Measurements from ENCODE around the gene RCBTB1.
"Not testable (repeated sequence)": the region's sequence is repeated elsewhere in the genome, so short reads cannot be mapped to it uniquely, and the experiment has no call there.

Gene RCBTB1

DNA sequence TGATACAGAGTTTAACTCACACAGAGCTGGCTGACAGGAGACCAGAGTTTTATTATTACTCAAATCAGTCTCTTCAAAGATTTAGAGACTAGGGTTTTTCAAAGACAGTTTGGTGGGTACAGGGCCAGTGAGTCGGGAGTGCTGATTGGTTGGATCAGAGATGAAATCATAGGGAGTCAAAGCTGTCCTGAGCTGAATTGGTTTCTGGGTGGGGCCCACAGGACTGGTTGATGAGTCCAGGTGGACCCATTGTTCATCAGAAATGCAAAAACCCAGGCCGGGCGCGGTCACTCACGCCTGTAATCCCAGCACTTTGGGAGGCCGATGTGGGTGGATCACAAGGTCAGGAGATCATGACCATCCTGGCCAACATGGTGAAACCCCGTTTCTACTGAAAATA, 17.3 kb upstream of the RCBTB1 start:
- not testable (repeated sequence) for DNase-seq

DNA sequence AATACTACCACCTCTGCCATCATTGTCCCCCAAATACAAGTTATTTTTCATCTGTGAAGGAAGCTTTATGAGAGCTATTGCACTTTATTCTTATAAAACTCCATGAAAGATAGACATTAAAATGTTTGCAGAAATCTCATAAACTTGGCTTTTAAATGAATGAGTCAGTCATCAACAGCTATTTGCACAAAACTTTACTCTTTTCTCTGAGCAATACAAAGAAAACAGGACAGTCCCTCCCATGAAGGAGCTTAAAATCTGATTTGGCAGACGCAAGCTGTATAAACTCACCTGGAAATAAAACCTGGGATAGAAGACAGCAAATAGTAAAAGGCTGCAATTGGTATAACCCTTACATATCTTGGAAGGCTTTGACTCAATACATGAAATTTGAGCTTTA, 16.6 kb upstream of the RCBTB1 start:
- no peak for DNase-seq

DNA sequence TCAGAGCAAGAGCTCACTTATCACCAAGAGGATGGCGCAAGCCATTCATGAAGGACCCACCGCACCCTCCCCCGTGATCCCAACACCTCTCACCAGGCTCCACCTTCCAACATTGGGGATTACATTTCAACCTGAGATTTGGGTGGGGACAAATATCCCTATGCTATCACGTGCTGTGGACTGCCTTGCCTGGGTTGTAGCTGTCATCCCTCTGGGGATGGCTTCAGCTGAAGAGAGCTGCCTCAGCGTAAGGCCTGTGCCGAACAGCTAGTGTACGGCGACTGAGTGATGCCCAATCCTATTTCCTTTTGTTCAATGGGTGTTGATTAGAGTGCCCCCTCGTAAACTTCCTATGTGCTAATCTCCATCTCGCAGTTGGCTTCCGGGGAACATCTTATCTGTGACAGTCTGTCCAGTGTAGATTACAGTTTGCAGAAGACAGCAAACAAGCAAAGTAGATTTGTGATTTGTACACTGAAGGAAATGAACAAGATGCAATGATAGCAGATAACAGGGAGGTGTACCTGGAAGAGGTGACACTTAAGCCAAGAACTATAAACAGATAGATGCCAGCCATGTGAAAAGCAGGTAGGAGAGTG, 11.8 kb upstream of the RCBTB1 start:
- no peak for DNase-seq

DNA sequence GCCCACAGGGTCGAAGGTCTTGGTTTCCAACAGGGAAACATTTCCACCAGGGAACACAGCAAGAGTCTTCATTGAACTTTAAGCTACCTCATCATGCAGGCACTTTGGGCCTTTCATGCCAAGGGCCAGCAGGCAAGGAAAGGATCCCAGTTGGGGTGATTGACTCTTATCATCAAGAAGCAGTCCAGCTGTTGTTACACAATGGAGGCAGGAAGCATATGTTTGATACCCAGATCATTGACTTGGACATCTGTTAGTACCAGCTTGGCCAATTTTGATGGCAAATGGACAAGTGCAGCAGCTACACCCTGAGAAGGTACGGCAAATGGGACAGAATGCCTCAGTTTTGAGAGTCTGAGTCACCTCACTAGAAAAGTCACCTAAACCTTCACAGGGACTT, 10.9 kb upstream of the RCBTB1 start:
- no peak for DNase-seq

DNA sequence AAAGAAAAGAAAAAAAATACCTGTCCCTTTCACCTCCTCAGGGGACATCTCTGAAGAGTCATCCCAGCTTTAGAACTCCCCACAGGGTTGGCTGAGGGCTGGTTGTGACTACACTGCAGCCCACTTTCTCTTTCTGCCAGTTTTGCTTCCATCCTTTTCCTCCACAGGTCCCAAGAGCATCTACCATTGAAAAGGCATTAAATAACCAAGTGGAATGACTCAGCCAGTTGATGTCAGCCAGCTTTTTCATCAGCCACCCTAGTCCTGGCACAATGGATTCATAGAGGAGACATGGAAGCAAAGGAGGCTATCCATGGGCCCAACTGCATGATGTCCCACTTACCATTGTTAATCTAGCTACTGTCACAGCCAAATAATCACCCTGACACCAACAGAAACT, 9.2 kb upstream of the RCBTB1 start:
- DNase-seq = no peak

DNA sequence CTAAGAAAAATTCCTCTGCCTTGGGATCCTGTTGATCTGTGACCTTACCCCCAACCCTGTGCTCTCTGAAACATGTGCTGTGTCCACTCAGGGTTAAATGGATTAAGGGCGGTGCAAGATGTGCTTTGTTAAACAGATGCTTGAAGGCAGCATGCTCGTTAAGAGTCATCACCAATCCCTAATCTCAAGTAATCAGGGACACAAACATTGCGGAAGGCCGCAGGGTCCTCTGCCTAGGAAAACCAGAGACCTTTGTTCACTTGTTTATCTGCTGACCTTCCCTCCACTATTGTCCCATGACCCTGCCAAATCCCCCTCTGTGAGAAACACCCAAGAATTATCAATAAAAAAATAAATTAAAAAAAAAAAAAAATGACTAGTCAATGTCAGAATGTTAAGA, 8.5 kb upstream of the RCBTB1 start:
- DNase-seq = not testable (repeated sequence)

DNA sequence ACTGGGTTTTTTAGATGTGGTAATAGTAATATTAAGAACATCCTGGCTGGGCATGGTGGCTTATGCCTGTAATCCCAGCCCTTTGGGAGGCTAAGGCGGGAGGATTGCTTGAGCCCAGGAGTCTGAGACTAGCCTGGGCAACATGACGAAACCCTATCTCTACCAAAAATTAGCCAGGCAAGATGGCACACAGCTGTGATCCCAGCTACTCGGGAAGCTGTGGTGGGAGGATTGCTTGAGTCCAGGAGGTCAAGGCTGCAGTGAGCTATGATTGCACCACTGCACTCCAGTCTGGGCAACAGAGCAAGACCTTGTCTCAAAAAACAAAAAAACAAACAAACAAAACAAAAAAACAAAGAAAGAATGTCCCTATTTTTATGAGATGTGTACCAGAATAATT, 5.4 kb upstream of the RCBTB1 start:
- not testable (repeated sequence) for DNase-seq

DNA sequence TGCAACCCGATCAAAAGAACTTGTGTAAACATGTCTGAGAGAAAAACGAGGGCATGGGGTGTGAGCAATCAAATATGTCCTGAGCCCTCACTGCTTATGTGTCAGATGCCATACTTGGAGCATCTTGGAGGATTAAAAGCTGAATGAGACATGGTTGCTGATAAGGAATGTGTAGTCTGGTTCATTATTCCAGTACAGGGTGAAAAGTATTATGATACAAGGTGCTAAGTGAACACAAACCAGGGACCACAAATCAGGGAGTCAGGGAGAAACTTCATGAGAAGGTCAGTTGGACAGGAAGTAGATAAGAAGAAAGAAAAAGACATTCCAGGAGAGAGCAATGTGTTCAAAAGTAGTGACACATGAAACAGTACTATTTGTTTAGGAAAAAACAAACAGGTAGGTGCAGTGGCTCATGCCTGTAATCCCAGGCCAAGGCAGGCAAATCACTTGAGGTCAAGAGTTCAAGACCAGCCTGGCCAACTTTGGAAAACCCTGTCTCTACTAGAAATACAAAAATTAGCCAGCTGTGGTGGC, 2.0 kb upstream of the RCBTB1 start:
- DNase-seq = no peak

DNA sequence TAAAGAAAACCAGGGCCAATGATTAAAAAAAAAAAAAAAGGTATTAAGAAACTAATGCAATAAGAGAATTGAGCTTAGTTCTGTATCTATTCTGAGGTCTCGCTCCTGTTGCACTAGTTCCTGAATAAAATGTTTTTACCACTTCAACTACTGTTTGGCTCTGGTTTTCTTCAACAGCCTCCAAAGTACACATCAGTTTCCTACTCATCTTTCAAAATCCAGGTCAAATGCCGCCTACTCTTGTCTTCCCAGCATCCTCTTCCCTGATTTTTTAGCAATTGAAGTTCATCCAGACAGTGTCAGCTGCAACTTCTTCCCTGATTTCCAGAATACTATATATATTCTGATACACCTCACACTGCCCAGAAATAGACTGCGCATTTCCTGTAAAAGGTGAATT, 1.4 kb upstream of the RCBTB1 start:
- DNase-seq = no peak

DNA sequence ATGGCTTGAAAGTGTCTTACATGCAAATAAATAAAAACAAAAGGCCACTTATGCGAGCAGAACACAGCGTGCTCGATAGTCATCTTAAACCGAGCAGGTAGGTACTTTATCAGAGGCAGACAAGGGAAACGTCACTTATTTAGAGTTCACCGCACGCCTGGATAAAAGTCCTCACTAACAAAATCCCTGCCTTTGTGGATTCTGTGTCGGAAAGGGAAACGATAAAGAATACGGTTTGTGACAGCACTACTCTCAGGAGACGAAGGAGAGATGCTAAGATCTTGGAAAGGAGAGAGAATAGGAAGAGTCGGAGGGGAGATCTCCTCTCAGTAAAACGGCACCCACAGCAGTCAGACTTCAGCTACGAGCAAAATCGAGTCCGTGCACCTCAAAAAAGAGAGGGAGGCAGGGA, 581 bp downstream of the RCBTB1 start:
- no peak for DNase-seq

DNA sequence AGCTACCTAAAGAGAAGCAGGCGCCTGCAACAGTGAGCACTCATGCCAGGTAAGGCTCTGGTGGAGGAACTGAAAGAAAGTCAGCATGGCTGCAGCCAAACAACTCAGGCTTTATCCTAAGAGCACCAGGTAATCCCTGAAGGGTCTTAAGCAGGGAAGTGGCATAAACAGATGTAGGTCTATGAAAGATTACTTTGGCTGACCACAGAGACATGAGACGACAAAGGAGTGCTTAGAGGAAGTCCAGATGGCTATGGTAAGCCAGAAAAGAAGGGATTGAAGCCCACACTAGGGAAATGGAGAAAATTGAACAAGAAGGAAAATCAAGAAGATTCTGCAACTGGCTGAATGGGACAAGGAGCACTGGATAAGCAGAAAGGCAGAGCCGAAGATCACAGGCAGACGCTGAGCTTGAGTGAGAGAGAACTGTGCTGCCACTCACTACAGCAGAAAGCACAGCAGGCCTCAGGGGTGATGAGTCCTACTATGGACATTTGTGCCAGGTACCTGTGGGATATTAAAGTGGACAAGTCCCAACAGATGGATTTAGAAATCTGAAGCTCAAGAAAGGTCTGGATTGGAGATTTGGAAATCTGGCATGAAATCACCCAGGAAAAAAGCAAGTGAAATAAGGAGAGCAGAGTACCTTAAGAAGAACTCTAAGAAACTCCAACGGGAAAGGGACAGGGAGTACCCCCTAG, 4.2 kb downstream of the RCBTB1 start:
- no peak for DNase-seq

DNA sequence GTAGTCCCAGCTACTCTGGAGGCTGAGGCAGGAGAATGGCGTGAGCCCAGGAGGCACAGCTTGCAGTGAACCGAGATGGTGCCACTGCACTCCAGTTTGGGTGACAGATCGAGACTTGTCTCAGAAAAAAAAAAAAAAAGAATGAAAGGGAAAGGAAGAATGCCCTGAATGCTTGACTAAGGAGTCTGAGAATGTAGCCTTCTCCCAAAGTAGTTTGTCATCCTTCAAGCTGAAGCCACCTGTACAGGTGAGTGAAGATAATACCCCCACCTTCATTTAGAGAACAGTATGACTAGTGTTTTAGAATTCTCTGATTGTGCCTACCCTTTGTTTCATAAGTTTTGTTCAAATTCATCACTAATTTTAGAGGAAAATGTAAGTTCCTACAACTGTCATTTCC, 5.9 kb downstream of the RCBTB1 start:
- DNase-seq = no peak

DNA sequence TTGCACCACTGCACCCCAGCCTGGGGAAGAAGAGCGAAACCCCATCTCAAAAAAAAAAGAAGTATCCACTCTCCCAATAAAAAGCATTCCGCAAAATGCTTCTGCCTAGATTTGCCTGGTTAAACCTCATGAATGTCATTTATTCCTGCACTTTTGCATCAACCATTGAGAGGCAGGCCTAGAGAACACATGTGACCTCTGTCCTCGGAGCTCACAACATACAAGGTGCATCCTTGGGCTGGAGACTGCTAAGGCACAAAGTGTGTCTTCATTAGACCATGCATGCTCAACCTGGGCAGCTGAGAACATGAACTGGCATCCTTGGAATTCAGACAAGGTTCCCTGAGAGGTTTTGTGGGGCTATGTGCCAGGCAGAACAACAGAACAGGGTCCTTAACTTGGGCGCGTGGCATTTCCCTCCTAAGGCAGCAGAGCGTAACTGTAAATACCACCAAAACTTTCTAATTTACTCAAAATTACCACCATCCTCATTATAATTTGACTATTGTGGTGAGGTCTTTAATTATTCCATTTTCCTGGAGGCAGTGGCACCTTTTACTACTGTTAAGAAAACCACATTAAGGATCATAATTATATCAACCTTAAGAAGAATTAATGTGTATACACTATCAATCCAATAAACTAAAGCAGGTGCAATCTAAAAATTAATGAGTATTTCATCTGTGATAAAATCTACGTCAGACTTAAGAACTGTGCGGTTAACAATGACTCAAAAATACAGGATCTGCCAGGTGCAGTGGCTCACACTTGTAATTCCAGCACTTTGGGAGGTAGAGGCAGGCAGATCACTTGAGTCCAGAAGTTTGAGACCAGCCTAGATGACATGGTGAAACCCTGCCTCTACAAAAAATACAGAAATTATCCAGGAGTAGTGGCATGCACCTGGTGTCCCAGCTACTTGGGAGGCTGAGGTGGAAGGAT, 13.8 kb downstream of the RCBTB1 start:
- DNase-seq = no peak

DNA sequence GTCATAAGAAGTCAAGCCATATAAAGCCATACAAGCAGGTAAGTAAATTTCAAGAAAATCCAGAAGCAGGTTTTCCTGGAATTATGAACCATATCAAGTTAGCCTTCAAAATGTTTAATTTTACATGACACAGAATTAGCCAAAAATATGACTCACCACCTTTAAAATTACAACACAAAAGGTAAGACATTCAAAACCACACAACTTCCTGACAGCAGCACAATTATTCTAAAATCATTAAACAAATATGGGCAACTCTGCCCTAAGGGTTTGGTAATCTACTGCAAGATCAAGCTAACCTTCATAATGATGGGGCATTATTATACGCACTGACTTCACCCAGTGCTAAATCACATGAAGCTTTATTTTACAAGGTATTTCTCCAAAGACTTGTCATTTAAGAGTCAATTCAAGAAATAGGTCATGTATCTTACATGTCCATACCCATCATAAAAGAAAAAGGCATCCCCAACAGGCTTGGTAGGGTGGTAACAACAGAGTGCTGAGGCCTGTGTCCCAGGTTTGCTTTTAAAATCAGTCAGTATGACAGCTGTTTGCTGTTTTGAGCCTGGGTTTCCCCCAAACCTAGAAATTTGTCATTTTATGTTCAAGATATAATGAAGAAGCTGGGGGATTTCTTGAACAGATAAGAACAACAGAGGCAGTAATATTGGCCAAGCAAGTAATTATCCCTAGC, 15.2 kb downstream of the RCBTB1 start:
- DNase-seq = no peak

DNA sequence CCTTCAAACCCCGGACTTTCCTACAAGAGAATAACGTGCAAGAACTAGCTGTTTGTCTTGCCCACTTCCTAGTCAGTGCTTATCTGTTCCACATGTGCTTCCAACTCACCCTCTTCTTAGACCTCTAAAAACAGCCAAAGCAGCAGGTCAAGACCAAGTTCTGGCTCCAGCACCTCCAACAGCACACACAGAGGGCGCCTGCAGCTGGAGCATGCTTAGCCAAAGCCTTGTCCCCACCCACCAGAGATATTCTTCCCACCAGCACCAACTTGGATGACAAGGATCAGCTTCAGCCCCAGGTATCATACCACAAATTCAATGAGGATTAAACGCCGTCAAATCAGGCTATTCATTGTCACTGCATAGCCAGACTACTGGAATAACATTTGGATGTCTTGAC, 17.9 kb downstream of the RCBTB1 start:
- no peak for DNase-seq

DNA sequence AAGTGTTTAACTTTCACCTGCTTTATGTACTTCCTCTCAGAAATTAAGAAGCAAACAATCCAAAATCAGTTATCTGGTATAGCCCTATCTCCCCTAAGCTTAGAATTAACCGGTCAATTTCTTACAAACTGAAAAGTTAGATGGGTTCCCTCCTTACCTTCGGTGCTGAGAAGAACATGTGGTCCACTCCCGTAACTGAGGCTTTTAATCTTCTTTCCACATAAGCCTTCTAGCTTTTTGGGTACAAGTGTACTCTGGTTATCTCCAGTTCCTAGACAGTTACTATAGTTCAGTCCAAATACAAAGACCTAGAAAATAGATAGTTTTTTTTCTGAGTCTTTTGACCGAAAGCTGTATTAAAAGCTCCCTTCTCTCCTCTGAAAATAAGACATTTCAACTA, 18.9 kb downstream of the RCBTB1 start:
- DNase-seq = no peak

DNA sequence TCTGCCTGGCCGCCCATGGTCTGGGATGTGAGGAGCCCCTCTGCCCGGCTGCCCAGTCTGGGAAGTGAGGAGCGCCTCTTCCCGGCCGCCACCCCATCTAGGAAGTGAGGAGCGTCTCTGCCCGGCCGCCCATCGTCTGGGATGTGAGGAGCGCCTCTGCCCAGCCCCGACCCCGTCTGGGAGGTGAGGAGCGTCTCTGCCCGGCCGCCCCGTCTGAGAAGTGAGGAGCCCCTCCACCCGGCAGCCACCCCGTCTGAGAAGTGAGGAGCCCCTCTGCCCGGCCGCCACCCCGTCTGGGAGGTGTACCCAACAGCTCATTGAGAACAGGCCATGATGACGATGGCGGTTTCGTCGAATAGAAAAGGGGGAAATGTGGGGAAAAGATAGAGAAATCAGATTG, 19.9 kb downstream of the RCBTB1 start:
- not testable (repeated sequence) for DNase-seq

DNA sequence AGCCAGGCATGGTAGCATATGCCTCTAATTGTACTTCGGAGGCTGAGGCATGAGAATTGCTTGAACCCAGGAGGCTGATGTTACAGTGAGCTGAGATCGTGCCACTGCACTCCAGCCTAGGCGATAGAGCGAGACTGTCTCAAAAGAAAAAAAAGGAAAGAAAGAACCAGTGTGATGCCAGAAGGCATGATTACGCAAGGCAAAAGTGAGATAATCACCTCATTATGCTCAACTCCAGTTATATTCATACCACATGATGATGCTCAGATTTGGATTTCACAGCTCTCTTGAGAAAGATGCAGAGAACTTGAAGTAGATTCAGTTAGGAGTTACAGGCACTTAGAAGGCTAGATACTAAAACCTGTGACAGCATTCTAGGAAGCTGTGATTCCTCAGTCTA, 21.8 kb downstream of the RCBTB1 start:
- DNase-seq = no peak

DNA sequence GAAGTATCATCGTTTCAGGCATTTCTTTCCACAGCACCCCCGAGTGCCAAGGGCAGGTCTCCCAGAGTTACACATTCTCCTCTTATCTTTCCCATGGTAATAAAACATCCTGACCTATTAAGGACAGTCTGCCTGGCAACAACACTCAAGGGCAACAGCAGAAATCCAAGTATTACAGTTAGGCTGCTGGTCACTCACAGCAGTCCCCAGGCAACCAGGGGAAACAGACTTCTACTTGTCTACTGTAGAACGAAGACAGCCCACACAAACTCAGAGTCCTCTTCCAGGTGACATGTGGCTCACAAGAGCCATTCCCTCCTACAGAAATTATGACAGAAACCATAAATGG, 24.3 kb downstream of the RCBTB1 start:
- DNase-seq = no peak

DNA sequence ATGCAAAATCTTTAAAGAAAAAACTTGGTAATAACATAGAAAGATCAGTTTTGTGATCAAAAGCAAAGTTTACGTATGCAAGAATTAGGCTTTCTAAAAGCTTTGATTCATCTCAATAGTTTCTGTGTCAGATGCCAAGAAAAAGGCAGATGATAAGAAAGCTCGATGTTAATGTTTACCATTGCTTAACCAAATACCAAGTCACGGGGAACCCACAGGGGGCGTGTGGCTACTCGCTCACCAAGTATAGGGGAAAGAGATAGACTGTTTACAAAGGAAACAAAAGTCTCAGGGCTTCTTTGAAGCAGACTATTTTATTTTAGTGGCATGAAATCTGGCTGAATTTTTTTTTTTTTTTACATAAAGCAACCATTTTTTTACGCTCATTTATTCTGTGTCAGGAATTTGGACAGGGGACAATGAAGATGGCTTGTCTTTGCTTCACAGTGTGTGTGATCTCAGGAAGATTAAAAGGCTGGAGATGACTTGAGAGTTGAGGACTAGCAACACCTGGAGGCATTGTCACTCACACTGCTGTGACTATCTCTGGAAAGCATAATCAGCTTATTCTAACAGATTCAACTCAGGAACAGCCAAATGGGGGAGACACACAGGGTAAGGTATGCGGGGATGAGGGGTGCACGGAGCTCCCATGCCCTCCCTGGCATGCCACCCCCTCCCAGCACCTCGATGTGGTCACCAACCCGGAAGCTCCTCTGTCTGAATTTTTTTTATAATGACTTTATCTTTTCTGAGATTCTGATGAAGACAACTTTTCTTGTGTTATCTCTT, 24.9 kb downstream of the RCBTB1 start:
- no peak for DNase-seq

DNA sequence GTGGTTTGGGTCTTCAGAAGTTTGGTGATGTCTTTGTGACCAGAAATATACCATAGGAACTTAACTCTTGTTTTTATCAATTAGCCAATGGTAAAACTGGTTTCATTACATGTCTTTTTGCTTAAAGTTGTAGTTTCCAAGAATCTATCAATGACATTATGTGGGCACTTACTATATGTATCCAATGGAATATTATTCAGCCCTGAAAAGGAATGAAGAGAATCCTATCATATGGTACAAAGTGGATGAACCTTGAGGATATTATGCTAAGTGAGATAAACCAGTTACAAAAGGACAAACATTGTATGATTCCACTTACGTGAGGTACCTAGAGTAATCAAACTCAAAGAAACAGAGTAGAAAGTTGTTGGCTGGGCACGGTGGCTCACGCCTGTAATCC, 26.4 kb downstream of the RCBTB1 start:
- no peak for DNase-seq

DNA sequence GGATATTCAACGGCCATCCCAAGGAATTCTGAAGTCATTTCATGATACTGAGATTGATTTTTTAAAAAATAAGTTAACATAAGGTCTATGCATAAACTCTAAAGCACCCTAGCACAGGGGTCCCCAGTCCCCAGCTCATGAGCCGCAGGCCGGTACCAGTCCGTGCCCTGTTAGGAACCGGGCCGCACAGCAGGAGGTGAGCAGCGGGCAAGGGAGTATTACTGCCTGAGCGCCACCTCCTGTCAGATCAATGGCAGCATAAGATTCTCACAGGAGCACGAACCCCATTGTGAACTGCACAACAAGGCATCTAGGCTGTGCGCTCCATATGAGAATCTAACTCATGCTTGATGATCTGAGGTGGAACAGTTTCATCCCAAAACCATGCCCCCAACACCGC, 31.0 kb downstream of the RCBTB1 start:
- DNase-seq = no peak
